ENCODE data around the gene SMIM28.
"Not testable (repeated sequence)": the region's sequence is repeated elsewhere in the genome, so short reads cannot be mapped to it uniquely, and the experiment has no call there.

SMIM28 gene

DNA sequence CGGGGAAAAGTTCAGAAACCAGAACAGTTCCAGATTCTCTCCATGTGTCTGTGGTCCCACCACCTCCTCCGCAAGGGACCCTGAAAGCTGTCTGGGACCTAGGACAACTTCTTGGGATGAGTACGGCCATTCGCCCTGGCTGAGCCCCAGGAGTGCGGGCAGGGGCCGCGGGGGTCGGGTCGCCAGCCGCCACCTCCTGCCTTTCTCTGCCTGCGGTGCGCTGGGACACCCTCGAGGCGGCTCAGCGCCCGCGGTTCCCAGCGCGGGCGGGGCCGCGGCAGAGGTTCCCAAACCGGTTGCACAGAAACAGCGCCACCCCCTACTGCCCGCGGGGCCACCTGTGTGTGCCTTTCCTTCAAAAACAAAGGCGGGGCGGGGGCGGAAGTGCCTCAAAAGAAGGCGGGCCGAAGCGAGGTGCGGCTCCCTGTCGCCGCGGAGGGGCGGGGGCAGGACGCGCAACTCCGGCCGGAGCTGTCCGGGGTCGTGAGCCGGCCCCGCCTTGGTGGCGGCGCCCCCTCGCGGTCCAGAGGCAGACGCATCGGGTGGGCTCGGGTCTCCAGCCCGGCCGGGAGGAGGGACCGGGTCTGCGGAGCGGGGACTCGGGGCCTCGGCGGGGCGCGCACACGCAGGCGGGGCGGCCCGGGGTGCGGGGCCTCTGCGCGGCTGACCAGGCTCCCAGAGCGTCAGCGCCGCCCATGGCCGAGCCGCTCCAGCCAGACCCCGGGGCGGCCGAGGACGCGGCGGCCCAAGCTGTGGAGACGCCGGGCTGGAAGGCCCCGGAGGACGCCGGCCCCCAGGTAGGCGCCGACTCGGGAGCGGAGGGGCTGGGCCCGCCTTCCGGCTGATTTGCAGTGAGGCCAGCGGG is 26.3 kb downstream of the SMIM28 start, which contains the start of gene HEBP2:
TSS of gene HEBP2 (plus strand) at position 423 of the 865 bp plus-strand sequence. CDS start at position 696, 273 bp downstream.
- DNase-seq (ENCODE audit: extremely low read depth in 1 of 2, low read depth in 1 of 2) = peak; percentile 56 to 93

DNA sequence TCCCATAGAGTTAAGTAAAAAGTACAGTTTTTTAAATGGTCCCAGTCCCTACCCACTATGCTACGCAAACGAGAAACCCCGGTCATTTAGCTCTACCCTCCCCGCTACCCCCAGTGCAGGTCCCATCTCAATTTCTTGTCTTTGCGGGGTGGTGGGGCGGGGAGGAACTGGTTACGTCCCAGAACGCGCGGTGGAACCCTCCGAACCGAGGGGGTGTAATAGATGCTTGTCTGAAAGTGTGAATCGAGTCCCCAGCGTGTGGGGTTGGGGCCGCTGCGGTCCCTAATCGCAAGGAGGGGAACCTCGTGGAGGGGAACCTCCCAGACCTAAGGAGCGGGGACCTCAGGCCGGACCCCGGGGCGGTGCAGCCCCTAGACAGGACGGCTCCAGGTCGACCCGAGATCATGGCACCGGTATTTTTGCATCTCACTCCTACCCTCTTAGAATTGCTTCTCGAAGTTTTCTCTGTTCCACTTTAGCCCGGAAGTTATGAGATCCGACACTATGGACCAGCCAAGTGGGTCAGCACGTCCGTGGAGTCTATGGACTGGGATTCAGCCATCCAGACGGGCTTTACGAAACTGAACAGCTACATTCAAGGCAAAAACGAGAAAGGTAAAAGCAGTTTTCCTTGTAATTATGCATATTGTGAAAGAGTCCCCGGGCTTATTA is 27.1 kb downstream of the SMIM28 start:
- DNase-seq (ENCODE audit: extremely low read depth in 1 of 2, low read depth in 1 of 2) = no peak

GRCh38 chr6:138405816-138406413 is 28.2 kb downstream of the SMIM28 start:
- no peak for DNase-seq (ENCODE audit: extremely low read depth in 1 of 2, low read depth in 1 of 2)

DNA sequence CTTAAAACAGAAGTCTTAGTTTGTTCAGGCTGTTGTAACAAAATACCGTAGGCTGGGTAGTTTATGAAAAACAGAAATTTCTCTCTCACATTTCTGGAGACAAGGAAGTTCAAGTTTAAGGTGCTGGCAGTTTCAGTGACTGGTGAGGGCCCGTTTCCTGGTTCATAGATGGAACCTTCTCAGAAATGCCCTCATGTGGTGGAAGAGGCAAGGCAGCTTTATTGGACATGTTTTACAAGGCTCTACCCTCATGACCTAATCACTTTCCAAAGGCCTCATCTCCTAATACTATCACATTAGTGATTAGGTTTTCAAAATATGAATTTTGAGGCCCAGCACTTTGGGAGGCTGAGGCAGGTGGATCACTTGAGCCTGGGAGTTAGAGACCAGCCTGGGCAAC is 28.7 kb downstream of the SMIM28 start:
- no peak for DNase-seq (ENCODE audit: extremely low read depth in 1 of 2, low read depth in 1 of 2)

GRCh38 chr6:138410048-138410735 is 32.5 kb downstream of the SMIM28 start:
- DNase-seq (ENCODE audit: extremely low read depth in 1 of 2, low read depth in 1 of 2) = no peak

DNA sequence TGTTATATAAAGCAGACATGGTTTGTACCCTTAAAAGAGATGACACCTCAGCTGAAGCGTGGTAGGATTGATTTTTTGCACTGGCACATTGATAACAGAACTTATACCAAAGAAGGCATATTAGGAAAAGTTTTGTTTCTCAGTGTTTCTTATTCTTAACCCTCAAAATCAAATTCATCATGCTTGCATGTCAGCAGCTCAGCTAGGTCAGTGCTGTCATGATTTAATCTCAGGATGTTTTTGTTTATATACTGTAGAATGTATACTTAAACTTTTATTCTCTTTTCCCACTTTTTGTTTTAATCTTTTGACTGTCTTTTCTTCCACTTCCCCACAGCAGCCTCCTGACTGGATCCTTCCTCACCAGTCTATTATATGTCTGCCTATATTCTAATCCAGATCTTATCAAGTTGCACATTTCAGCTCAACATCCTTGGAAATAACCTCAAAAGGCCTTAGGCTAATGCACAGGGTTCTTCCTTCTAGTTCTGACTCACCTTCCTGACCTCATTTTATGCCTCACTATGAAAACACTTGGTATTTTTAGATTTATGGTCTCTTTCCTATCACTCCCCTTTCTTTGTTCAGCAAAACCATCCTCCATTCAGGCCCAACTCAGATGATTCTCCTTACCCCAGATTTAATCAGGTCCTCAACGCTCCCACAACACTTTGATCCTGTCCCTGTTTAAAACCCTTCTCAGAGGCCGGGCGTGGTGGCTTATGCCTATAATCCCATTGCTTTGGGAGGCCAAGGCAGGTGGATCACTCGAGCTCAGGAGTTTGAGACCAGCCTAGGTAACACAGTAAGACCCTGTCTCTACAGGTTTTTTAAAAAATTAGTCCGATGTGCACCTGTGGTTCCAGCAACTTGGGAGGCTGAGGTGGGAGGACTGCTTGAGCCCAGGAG is 33.5 kb downstream of the SMIM28 start:
- no peak for DNase-seq (ENCODE audit: extremely low read depth in 1 of 2, low read depth in 1 of 2)

- no peak for DNase-seq (ENCODE audit: extremely low read depth in 1 of 2, low read depth in 1 of 2)
Observed at GRCh38 chr6:138415125-138415524, 37.4 kb downstream of the SMIM28 start.

- no peak for DNase-seq (ENCODE audit: extremely low read depth in 1 of 2, low read depth in 1 of 2)
Observed at GRCh38 chr6:138416206-138416605, 38.5 kb downstream of the SMIM28 start.

- DNase-seq (ENCODE audit: extremely low read depth in 1 of 2, low read depth in 1 of 2) = no peak
Observed at GRCh38 chr6:138417493-138418117, 39.9 kb downstream of the SMIM28 start.

DNA sequence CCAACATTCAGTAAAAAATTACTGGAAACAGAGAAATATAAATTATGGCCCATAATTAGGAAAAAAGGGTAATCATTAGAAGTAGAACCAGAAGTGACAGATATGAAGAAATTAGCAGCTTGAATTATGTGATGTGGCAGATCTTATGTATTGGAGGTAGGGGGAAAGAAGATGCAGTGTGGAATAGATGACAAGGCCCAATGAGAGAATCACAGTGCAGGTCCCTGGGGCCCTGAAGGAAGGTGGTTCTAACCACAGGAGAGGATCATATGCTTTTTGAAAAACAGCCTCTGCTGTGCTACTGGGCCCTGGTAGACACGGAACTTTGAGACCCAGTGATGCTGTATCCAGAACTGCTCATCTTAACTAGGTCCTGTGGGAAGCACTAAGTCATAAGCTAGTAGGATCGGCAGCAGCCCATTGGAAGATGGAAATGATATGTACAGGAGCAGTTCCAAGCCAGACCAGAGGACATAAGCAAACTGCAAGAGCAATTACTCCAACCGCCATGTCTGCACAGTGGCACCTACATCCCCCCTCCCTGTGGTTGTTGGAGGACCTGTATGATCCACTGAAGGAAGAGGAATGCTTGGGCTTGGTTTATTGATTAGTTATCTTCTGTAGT is 40.5 kb downstream of the SMIM28 start:
- no peak for DNase-seq (ENCODE audit: extremely low read depth in 1 of 2, low read depth in 1 of 2)

DNA sequence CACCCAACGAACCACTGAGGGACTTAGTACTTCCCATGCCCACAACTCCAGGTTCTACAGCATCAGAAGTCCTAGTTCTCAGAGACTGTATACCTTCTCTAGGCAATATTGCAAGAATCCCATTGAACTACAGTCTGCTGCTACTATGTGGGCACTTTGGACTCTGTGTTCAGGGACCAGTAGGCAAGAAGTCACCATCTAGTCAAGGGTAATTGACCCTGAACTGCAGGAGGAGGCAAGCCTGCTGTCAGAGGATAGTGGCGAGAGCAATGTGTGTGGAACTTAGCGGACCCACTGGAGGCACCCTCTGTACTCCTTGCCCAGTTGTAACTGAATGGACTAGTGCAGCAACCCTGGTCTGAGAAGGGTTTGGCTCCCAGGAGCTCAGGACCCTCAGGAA is 42.1 kb downstream of the SMIM28 start:
- no peak for DNase-seq (ENCODE audit: extremely low read depth in 1 of 2, low read depth in 1 of 2)

GRCh38 chr6:138420356-138420755 is 42.7 kb downstream of the SMIM28 start:
- no peak for DNase-seq (ENCODE audit: extremely low read depth in 1 of 2, low read depth in 1 of 2)

GRCh38 chr6:138421089-138421488 is 43.4 kb downstream of the SMIM28 start:
- no peak for DNase-seq (ENCODE audit: extremely low read depth in 1 of 2, low read depth in 1 of 2)

DNA sequence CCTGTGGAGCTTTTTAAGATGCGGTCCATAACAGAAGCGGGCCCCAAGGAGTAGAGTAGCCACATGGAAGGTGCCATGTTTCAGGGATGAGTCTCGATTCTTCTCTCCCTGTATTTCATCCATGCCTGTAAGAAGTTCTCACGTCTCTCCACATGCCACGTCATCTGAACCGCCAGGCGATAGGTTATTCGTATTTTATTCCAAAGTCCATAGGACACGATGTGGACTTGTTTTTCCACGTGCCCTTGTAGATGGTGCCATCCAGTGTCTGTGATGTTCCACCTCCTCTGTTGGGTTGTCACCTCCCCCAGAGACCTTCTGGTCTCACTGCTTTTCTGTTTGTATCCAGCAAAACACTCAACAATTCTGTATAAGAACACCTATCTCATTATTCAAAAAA is 43.9 kb downstream of the SMIM28 start:
- DNase-seq (ENCODE audit: extremely low read depth in 1 of 2, low read depth in 1 of 2) = no peak

- DNase-seq (ENCODE audit: extremely low read depth in 1 of 2, low read depth in 1 of 2) = no peak
Observed at GRCh38 chr6:138422861-138423260, 45.2 kb downstream of the SMIM28 start.

- DNase-seq (ENCODE audit: extremely low read depth in 1 of 2, low read depth in 1 of 2) = no peak
Observed at GRCh38 chr6:138424004-138424904, 46.5 kb downstream of the SMIM28 start.

DNA sequence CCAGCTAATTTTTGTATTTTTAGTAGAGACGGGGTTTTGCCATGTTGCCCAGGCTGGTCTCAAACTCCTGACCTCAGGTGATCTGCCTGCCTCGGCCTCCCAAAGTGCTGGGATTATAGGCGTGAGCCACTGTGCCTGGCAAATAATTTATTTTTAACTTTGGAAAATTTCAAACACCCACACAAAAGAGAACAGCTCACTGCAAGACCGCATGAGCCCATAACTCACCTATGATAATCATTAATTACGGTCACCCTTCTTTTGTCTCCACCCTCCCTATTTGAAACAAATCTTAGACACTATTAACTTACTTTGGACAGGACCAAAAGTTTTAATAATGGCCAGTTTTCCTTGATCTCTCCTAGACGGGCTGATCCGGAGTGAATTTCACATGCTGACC is 47.6 kb downstream of the SMIM28 start:
- DNase-seq (ENCODE audit: extremely low read depth in 1 of 2, low read depth in 1 of 2) = not testable (repeated sequence)

DNA sequence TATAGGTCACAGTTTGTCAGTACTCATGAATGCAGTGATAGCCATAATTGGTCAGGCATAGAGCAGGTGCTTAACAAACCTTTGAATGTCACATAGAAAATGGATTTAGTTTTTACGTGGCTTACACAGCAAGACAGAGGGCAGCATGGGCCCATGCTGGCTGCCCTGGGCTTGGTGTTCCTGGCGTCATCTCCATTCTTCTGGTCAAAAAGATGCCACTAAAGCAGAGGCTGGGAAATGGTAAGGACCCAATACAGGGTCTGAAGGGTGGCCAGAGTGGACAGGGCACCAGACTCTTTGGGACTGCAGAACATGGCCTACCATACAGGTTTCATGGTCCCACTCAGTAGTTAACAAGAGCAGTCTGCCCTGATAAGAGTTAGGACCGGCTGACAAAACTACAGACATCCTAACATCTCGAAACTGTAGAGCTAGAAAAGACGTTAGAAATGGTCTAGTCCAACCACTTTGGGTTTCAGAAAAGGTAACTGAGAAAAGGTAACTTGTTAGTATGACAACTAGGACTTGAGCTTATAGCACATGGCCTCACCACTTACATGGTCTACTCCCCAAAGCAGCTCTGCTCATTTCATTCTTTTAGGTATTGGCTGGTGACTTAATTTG is 48.9 kb downstream of the SMIM28 start:
- no peak for DNase-seq (ENCODE audit: extremely low read depth in 1 of 2, low read depth in 1 of 2)

Measured in stimulated activated CD8-positive, alpha-beta memory T cell treated with anti-CD3 and anti-CD28 coated beads, Interleukin-7, amount 100 ng/mL, for 48 hours (primary cell).